GM12874 (cell line): Measurements from ENCODE around the gene WDHD1.

Source experiments
- TF ChIP-seq, protein P1 (sequence below): IDR thresholded peaks from 2 replicates; pipeline ENCODE4 v1.5.1; 2011; ENCODE audit warnings: low read depth, mild to moderate bottlenecking, control low read depth, low read length, moderate library complexity; ENCODE audit not compliant: insufficient read depth

Gene WDHD1

DNA sequence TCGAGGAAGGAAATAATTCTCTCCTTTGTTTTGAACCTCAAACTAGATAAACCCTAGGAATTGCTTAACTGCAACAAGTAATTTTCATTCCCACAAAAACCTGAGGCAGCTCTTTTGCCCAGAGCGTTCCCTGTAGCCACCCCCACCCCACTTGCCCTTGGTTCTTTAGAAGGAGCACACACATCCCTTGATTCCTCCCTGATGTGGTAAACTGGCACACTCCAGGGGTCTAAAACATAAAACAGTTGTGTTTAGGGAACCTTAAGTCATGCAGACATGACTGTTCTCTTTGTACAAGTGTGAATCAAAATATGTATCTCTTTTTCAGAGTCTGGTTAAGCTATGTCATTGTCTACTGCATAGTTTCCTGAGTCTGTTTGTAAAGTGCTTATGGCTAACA is 38.5 kb upstream of the WDHD1 start:
- TF ChIP-seq, protein P1, sequence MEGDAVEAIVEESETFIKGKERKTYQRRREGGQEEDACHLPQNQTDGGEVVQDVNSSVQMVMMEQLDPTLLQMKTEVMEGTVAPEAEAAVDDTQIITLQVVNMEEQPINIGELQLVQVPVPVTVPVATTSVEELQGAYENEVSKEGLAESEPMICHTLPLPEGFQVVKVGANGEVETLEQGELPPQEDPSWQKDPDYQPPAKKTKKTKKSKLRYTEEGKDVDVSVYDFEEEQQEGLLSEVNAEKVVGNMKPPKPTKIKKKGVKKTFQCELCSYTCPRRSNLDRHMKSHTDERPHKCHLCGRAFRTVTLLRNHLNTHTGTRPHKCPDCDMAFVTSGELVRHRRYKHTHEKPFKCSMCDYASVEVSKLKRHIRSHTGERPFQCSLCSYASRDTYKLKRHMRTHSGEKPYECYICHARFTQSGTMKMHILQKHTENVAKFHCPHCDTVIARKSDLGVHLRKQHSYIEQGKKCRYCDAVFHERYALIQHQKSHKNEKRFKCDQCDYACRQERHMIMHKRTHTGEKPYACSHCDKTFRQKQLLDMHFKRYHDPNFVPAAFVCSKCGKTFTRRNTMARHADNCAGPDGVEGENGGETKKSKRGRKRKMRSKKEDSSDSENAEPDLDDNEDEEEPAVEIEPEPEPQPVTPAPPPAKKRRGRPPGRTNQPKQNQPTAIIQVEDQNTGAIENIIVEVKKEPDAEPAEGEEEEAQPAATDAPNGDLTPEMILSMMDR = no peak

DNA sequence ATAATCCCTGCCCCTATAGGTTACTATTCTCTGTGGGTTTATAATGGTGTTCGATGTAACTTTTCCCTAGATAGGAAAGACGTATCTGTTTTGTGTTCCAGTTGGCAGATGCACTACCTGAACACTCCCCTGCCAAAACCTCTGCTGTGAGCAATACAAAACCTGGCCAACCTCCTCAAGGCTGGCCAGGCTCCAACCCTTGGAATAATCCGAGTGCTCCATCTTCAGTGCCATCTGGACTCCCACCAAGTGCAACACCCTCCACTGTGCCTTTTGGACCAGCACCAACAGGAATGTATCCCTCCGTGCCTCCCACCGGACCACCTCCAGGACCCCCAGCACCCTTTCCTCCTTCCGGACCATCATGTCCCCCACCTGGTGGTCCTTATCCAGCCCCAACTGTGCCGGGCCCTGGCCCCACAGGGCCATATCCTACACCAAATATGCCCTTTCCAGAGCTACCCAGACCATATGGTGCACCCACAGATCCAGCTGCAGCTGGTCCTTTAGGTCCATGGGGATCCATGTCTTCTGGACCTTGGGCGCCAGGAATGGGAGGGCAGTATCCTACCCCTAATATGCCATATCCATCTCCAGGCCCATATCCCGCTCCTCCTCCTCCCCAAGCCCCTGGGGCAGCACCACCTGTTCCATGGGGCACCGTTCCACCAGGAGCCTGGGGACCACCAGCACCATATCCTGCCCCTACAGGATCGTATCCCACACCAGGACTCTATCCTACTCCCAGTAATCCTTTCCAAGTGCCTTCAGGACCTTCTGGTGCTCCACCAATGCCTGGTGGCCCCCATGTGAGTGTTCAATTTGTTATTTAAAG is 35.8 kb upstream of the WDHD1 start:
- TF ChIP-seq, protein P1 = no peak

DNA sequence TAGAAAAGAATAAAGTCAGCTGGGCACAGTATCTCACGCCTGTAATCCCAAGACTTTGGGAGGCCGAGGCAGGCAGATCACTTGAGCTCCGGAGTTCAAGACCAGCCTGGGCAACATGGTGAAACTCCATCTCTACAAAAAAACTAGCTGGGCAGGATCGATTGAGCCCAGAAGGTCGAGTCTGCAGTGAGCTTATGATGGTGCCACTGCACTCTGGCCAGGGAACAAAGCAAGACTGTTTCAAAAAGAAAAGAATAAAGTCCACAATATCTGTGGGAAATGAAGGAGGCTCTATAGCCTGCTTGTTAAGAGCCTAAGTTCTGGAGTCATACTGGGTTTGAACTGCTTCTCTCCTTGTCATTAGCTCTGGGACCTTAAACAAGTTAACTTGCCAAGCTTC is 32.4 kb upstream of the WDHD1 start:
- TF ChIP-seq, protein P1 = no peak

DNA sequence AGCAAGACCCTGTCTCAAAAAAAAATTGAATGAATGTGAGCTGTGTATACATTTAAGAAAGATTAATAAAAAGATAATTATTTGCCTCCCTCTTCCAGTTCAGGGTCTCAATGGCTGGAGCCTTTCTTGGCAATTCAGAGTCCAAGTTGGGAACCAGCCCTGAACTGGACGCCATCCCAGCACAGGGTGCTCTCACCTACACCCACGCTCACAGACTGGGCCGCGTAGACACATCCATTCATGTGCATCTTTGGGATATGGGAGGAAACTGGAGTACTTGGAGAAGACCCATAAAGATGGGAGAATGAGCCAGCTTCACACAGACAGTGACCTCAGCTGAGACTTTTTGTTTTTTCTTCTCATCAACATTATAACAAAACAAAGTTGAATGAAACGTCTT is 31.0 kb upstream of the WDHD1 start:
- TF ChIP-seq, protein P1 = no peak

DNA sequence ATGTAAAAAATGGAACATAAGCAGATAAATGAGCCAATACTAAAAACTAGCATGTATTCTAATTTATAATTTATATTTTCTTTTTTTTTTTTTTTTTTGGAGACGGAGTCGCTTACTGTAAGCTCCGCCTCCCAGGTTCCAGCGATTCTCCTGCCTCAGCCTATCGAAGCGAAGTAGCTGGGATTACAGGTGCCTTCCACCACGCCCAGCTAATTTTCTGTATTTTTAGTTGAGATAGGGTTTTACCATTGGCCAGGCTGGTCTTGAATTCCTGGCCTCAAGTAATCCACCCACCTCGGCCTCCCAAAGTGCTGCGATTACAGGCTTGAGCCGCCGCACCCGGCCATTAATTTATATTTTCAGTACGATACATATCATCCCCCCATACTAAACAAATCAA is 27.2 kb upstream of the WDHD1 start:
- TF ChIP-seq, protein P1 = no peak

DNA sequence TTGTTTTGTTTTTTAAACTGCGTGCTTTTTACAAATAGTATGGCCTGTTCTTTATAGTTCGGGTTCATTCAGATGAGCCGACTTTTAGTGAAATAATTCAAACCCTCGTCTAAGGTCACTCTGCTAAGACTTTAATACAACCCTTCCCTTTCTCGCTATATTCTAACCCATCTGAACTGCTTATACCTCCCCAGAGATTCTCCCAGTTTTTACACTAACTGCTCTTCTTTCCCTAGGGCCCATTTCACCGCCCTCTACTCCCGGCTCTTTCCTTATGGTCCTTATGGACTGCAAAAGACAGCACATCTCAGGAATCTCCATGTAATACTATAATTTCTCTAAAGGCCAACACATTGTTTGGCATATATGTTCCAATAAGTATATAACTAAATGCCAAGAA is 26.6 kb upstream of the WDHD1 start:
- TF ChIP-seq, protein P1 = no peak

DNA sequence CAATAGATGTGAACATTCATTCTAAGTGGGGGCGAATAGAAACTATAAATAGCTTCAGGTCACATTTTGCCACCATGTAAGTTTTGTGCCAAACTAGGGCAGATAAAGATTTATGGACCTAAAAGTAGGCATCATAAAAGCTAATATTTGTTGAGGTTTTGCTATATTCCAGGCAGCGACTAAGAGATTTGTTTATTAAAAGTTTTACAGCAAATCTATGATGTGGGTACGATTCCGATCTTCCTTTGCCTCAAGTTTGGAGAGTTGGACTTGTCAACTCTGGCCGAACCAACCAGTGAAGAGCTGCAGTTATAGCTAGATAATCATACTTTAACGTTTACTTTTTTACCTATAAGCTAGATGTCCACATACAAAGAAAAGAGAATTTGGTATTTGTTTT is 26.1 kb upstream of the WDHD1 start:
- TF ChIP-seq, protein P1 = no peak
